Globus pallidus (tissue), 1 donor: Measurements from ENCODE around the gene SNX18.

Experiments used
- DNase-seq: peaks from one replicate; pipeline ENCODE4 v3.0.0-alpha.2; 2015; ENCODE audit warnings: low spot score

SNX18 gene

DNA sequence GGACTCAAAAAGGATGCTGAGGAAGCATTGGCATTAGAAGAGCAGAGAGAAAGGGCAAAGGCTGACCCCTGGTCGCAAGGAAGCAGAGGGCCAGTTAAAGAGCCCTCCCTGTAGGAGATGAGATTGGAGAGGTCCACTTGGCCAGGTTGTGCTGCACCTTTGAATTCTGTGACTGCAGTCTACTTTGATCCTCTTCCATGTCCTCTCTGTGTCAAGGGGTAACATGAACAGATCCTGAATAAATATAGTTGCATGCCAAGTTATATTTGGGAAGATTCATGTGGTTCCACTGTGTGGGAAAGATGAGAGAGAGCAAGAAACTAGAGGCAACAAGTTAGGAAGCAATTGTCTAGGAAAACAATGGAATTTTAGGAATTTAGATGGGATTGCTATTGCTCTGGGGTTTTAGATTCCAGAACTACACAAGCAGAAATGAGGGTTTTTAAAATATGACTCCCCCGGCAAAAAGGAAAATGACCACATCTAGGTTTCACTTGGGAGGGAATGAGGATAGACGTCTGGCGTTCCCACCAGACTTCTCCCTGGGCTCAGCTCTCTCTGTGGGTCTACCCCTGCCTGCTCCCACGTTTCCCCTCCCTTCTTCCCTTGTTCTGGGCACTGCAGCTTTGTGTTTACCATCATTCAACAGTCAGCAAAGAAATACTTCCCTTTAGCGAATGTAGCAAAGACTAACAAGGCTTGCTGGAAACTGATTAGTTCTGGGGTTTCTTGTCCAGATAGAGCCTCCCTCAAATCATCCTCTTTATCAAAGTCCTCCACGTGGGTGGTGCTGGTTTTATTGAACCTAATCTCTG, 63.6 kb downstream of the SNX18 start:
- DNase-seq, result no peak

DNA sequence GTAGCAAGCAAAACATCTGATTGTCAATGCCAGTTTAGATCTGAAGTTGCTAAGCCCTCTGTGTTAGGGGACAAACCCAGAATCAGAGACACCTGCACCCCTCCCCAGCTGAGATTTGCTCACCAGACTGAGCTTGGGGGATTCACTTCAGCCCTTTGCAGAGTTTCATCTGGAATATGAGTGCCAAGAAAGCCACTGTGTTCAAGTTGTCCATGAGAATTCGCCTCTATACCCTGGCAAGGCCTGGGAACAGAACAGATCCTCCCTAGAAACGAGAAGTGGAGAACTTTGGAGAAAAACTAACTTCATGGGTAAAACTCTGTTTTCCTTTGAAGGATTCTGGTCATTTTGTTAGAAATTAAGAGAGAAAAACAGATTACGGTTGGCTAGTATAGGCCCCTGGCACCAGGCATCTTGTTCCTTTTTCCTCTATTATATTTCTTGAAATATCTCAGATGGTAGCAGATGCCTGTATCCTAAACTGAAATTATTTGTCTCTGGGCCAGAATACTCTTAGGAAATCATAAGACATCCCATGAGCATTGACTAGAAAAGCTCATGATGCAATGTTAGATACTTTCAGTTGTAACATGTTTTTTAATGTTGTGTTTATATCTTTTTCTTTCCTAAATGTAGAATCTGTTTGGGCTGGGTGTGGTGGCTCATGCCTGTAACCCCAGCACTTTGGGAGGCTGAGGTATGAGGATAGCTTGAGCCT, 64.4 kb downstream of the SNX18 start:
- no peak for DNase-seq

DNA sequence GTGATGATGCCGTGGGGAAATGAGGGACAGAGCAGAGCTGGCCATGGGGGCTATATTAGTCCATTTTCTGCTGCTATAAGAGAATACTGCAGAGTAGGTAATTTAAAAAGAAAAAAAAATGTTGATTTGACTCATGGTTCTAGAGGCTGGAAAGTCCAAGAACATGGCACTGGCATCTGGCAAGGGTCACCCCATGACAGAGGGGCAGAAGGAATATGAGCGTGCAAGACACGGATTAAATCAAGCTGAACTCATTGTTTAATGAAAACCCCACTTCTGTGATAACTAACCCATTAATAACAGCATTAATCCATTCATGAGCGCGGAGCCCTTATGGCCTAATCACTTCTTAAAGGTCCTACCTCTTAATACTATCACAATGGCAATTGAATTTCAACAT, 68.8 kb downstream of the SNX18 start:
- no peak for DNase-seq

DNA sequence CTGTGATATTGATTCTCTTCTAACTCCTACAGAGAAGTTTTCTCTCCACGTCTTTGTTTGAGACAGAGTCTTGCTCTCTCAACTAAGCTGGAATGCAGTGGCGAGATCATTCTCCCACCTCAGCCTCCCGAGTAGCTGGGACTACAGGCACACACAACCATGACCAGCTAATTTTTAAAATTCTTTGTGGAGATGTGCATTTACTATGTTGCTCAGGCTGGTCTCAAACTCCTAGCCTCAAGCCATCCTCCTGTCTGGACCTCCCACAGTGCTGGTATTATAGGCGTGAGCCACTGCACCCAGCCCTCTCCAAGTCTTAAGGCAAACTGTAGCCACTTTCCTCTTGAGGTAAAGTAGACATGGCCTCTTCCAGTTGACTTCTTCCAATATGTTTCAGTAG, 72.2 kb downstream of the SNX18 start:
- DNase-seq, result no peak

DNA sequence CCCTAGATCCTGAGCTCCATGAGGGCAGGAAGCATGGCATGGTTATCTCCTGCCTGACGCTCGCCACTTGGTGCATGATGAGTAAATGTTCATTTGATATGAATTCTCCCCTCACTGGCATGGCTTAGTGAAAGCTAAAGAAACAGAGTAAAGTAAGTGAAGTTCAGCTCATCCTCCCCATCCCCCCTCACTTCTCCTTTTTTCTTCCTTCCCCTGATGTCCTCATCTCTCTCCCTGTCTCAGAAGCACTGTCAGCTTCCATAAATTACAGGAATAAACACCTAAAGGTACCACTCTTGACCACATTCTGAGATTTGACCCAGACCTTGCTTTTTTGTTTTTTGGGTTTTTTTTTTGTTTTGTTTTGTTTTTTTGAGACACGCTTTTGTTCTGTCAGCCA, 73.3 kb downstream of the SNX18 start:
- no peak for DNase-seq

DNA sequence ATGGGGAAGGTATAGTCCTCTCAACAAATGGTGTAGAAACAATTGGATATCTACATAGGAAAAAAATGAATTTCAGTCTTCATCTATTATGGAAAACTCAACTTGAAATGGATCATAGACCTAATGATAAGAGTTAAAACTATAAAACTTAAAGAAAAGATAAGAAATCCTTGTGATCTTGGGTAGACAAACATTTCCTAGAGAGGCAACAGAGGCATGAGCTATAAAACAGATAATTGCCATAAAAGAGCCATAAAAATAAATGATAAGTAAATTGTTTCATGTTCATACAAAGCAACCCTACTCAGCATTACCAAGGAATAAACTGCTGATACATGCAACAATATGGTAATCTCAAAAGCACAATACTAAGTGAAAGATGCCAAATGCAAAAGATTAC, 76.2 kb downstream of the SNX18 start:
- no peak for DNase-seq

DNA sequence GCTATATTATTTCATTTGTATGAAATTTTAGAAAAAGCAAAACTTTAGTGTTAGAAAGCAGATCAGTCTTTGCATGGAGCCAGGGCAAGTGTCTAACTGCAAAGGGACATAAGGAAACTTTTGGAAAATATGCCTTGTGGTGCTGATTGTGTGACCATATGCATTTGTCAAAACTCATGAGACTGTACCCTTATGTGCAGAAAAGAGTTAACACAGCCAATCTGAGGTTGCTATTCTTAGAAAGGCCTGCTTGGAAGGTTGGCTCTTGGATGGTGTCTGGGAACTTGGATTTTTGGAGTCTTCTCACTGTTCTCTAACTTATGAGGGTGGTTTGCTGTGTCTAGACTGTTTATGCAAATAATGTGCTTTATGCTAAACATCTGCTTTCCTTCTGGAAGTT, 76.6 kb downstream of the SNX18 start:
- no peak for DNase-seq

DNA sequence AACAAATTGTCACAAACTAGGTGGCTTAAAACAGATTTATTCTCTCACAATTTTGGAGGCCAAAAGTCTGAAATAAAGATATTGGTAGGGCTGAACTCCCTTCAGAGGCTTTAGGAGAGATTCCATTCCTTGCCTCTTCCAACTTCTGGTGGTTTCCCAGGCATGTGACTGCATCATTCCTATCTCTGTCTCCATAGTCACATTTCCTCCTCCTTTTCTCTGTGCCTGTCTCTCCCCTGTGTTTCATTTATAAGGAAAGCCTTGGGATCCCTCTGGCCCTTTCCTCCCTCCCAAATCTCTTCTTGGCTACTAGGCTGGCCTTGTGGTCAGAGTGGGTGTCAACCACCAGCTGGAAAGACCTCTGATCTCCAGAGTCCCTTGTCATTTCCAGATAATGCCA, 78.2 kb downstream of the SNX18 start:
- no peak for DNase-seq
